ENCODE results near the gene CHST8. TPM values are rescaled to one million over a fixed set of nuclear protein-coding genes. Genes with fewer than 3 reads are reported as not detected.
"Not testable (repeated sequence)": the region's sequence is repeated elsewhere in the genome, so short reads cannot be mapped to it uniquely, and the experiment has no call there.

Gene CHST8
- total RNA-seq, 1 donor from 2014 or later: 0.58 TPM

GRCh38 chr19:33805313-33805712 is 183.6 kb downstream of the CHST8 start:
- no peak for DNase-seq (ENCODE audit: extremely low read depth, low read depth, low spot score)

- no peak for DNase-seq (ENCODE audit: extremely low read depth, low read depth, low spot score)
These were observed 184.2 kb downstream of the CHST8 start for GRCh38 chr19:33805840-33806433.

- no peak for DNase-seq (ENCODE audit: extremely low read depth, low read depth, low spot score)
These were observed 184.7 kb downstream of the CHST8 start for GRCh38 chr19:33806434-33806881.

- DNase-seq (ENCODE audit: extremely low read depth, low read depth, low spot score): no peak
These were observed 186.6 kb downstream of the CHST8 start for GRCh38 chr19:33808399-33808798.

GRCh38 chr19:33809960-33810359 is 188.2 kb downstream of the CHST8 start:
- DNase-seq (ENCODE audit: extremely low read depth, low read depth, low spot score): no peak

- DNase-seq (ENCODE audit: extremely low read depth, low read depth, low spot score): no peak
These were observed 189.1 kb downstream of the CHST8 start for GRCh38 chr19:33810821-33811220.

- DNase-seq (ENCODE audit: extremely low read depth, low read depth, low spot score): no peak
These were observed 189.5 kb downstream of the CHST8 start for GRCh38 chr19:33811246-33811645.

GRCh38 chr19:33811736-33812387 is 190.1 kb downstream of the CHST8 start:
- DNase-seq (ENCODE audit: extremely low read depth, low read depth, low spot score): no peak

- no peak for DNase-seq (ENCODE audit: extremely low read depth, low read depth, low spot score)
These were observed 190.9 kb downstream of the CHST8 start for GRCh38 chr19:33812388-33813330.

GRCh38 chr19:33813391-33814101 is 191.8 kb downstream of the CHST8 start:
- DNase-seq (ENCODE audit: extremely low read depth, low read depth, low spot score): no peak

- no peak for DNase-seq (ENCODE audit: extremely low read depth, low read depth, low spot score)
These were observed 192.7 kb downstream of the CHST8 start for GRCh38 chr19:33814181-33815165.

GRCh38 chr19:33815380-33816340 is 193.9 kb downstream of the CHST8 start:
- no peak for DNase-seq (ENCODE audit: extremely low read depth, low read depth, low spot score)

GRCh38 chr19:33818411-33818810 is 196.7 kb downstream of the CHST8 start:
- DNase-seq (ENCODE audit: extremely low read depth, low read depth, low spot score): no peak

- not testable (repeated sequence) for DNase-seq (ENCODE audit: extremely low read depth, low read depth, low spot score)
These were observed 197.3 kb downstream of the CHST8 start for GRCh38 chr19:33819078-33819477.

- no peak for DNase-seq (ENCODE audit: extremely low read depth, low read depth, low spot score)
These were observed 197.7 kb downstream of the CHST8 start for GRCh38 chr19:33819506-33819879.

- DNase-seq (ENCODE audit: extremely low read depth, low read depth, low spot score): no peak
These were observed 198.4 kb downstream of the CHST8 start for GRCh38 chr19:33819880-33820781.

GRCh38 chr19:33821871-33822270 is 200.1 kb downstream of the CHST8 start:
- DNase-seq (ENCODE audit: extremely low read depth, low read depth, low spot score): no peak
